H1 (cell line): Measurements from ENCODE around the gene WIPI1. TPM values are rescaled to one million over a fixed set of nuclear protein-coding genes. Genes with fewer than 3 reads are reported as not detected.
"Not testable (repeated sequence)": the region's sequence is repeated elsewhere in the genome, so short reads cannot be mapped to it uniquely, and the experiment has no call there.

Experiments
- CTCF ChIA-PET: fragments of 300-600 bp; sonication (Branson Sonifier 250); formaldehyde crosslinking; loops from one replicate; lab custom pipeline; 2021; ENCODE audit not compliant: partially characterized antibody; lab: Charles Lee
- POLR2A ChIA-PET: fragments of 300-600 bp; sonication (Branson Sonifier 250); formaldehyde crosslinking; loops from one replicate; lab custom pipeline; 2021; ENCODE audit warnings: inconsistent platforms; ENCODE audit not compliant: partially characterized antibody; lab: Charles Lee
- DNase-seq, 2 experiments: peaks; one replicate each; pipeline versions ENCODE4 v3.0.0 to v3.0.0-alpha.2; 2010 to 2022; ENCODE audit warnings: low spot score in 2 of 2, low read depth in 1 of 2, mixed read lengths in 1 of 2
- FAIRE-seq: peaks from 2 replicates; lab custom pipeline; 2011; peaks lifted over from hg19 to GRCh38; lab: Jason Lieb, UNC
- H2AFZ ChIP-seq: 2 replicates; pipeline ENCODE4 v1.8.1; 2012; ENCODE audit warnings: low read length, inconsistent platforms
- H2AK5ac ChIP-seq: 2 replicates; pipeline ENCODE4 v1.6.1; 2013; ENCODE audit warnings: low read depth, low read length
- H2BK120ac ChIP-seq: replicated peaks from 2 replicates; pipeline ENCODE3; 2013; ENCODE audit warnings: low read depth, low read length, inconsistent platforms
- H2BK12ac ChIP-seq: 2 replicates; pipeline ENCODE4 v1.6.1; 2013; ENCODE audit warnings: low read depth, low read length
- H2BK15ac ChIP-seq: 2 replicates; pipeline ENCODE4 v1.6.1; 2013; ENCODE audit warnings: low read length
- H2BK20ac ChIP-seq: 2 replicates; pipeline ENCODE4 v1.6.1; 2013; ENCODE audit warnings: low read length
- H2BK5ac ChIP-seq: 2 replicates; pipeline ENCODE4 v1.6.1; 2013; ENCODE audit warnings: low read depth, low read length
- H3K14ac ChIP-seq: 2 replicates; pipeline ENCODE4 v1.6.1; 2013; ENCODE audit warnings: inconsistent platforms; ENCODE audit not compliant: insufficient read length
- H3K18ac ChIP-seq: 2 replicates; pipeline ENCODE4 v1.6.1; 2013; ENCODE audit warnings: low read length; ENCODE audit errors: extremely low read depth
- H3K23ac ChIP-seq: 2 replicates; pipeline ENCODE4 v1.6.1; 2013; ENCODE audit warnings: inconsistent platforms; ENCODE audit not compliant: insufficient read length
- H3K23me2 ChIP-seq: 2 replicates; pipeline ENCODE4 v1.6.1; 2013; ENCODE audit warnings: low read depth, low read length
- H3K27ac ChIP-seq: 2 replicates; pipeline ENCODE4 v1.6.1; 2011; ENCODE audit warnings: low read depth, low read length, inconsistent platforms
- H3K27me3 ChIP-seq, 4 experiments: replicated peaks in 1 of 4; 1 replicate in 1 of 4; 2 replicates in 3 of 4; pipeline versions ENCODE4 v1.6.1 to v1.8.1; 2011 to 2013; ENCODE audit warnings: low read length in 3 of 4, mild to moderate bottlenecking in 3 of 4, inconsistent platforms in 2 of 4, mixed read lengths in 2 of 4, moderate library complexity in 1 of 4; ENCODE audit not compliant: control insufficient read depth in 3 of 4, insufficient read depth in 3 of 4; ENCODE audit errors: extremely low read depth in 1 of 4
- H3K36me3 ChIP-seq, 4 experiments: 2 replicates each; pipeline versions ENCODE4 v1.6.1 to v1.8.1; 2011 to 2013; ENCODE audit warnings: mild to moderate bottlenecking in 4 of 4, low read length in 3 of 4, moderate library complexity in 2 of 4, control low read depth in 1 of 4, inconsistent platforms in 1 of 4; ENCODE audit not compliant: insufficient read depth in 4 of 4, control insufficient read depth in 2 of 4
- H3K4ac ChIP-seq: replicated peaks from 2 replicates; pipeline ENCODE3; 2013; ENCODE audit warnings: low read length, low read depth, mixed read lengths, inconsistent platforms; ENCODE audit not compliant: insufficient read length
- H3K4me1 ChIP-seq, 4 experiments: replicated peaks in 1 of 4; 1 replicate in 1 of 4; 2 replicates in 3 of 4; pipeline versions ENCODE4 v1.6.1 to v1.8.1; 2011 to 2013; ENCODE audit warnings: low read length in 3 of 4, inconsistent platforms in 2 of 4, mixed read lengths in 1 of 4; ENCODE audit not compliant: insufficient read depth in 4 of 4, control insufficient read depth in 3 of 4
- H3K4me2 ChIP-seq, 2 experiments: 2 replicates each; pipeline versions ENCODE4 v1.6.1 to v1.8.1; 2011 to 2013; ENCODE audit warnings: low read depth in 2 of 2, low read length in 2 of 2, control low read depth in 1 of 2, inconsistent platforms in 1 of 2, mild to moderate bottlenecking in 1 of 2; ENCODE audit not compliant: insufficient read depth in 1 of 2
- H3K4me3 ChIP-seq, 4 experiments: fragments of 200-600, 300-600 bp in 1 of 4; sonication (generic), shearing (Covaris generic), sonication (Bioruptor Twin) in 1 of 4; 2 replicates each; pipeline versions ENCODE4 v1.5.1 to v1.8.1; 2011 to 2016; ENCODE audit warnings: low read length in 4 of 4, low read depth in 3 of 4, control low read depth in 2 of 4, inconsistent platforms in 2 of 4, mild to moderate bottlenecking in 2 of 4, mixed read lengths in 1 of 4, moderate library complexity in 1 of 4; ENCODE audit not compliant: insufficient read depth in 2 of 4; ENCODE audit errors: extremely low read depth in 1 of 4
- H3K56ac ChIP-seq: replicated peaks from 2 replicates; pipeline ENCODE3; 2013; ENCODE audit warnings: low read depth, mild to moderate bottlenecking, mixed read lengths, low read length, inconsistent platforms; ENCODE audit not compliant: insufficient read length
- H3K79me1 ChIP-seq: 2 replicates; pipeline ENCODE4 v1.6.1; 2013; ENCODE audit warnings: low read depth, low read length, control low read depth
- H3K79me2 ChIP-seq, 2 experiments: 2 replicates each; pipeline versions ENCODE4 v1.6.1 to v1.8.1; 2012 to 2013; ENCODE audit warnings: low read length in 2 of 2, mild to moderate bottlenecking in 2 of 2, inconsistent platforms in 1 of 2; ENCODE audit not compliant: insufficient read depth in 2 of 2, control insufficient read depth in 1 of 2
- H3K9ac ChIP-seq, 4 experiments: replicated peaks in 1 of 4; 1 replicate in 1 of 4; 2 replicates in 3 of 4; pipeline versions ENCODE4 v1.6.1 to v1.8.1; 2011 to 2013; ENCODE audit warnings: low read depth in 3 of 4, low read length in 3 of 4, control low read depth in 2 of 4, mild to moderate bottlenecking in 2 of 4, moderate library complexity in 2 of 4, inconsistent platforms in 1 of 4; ENCODE audit errors: extremely low read depth in 1 of 4
- H3K9me3 ChIP-seq, 2 experiments: 2 replicates each; pipeline versions ENCODE4 v1.6.1 to v1.8.1; 2012 to 2013; ENCODE audit warnings: mild to moderate bottlenecking in 2 of 2, moderate library complexity in 2 of 2, control low read depth in 1 of 2, inconsistent platforms in 1 of 2, low read depth in 1 of 2, low read length in 1 of 2, mixed read lengths in 1 of 2; ENCODE audit not compliant: insufficient read depth in 2 of 2
- H4K20me1 ChIP-seq, 2 experiments: replicated peaks in 1 of 2; 2 replicates each; pipeline versions ENCODE3 to v1.8.1; 2011 to 2013; ENCODE audit warnings: inconsistent platforms in 2 of 2, low read length in 2 of 2, mild to moderate bottlenecking in 1 of 2; ENCODE audit not compliant: insufficient read depth in 2 of 2, control insufficient read depth in 1 of 2
- H4K5ac ChIP-seq: 2 replicates; pipeline ENCODE4 v1.6.1; 2013; ENCODE audit warnings: low read length, low read depth, mixed read lengths, inconsistent platforms; ENCODE audit not compliant: insufficient read length
- H4K8ac ChIP-seq: 2 replicates; pipeline ENCODE4 v1.8.0; 2013; ENCODE audit warnings: mild to moderate bottlenecking, moderate library complexity, low read length, inconsistent platforms; ENCODE audit not compliant: insufficient read depth; ENCODE audit errors: extremely low read depth
- H4K91ac ChIP-seq: replicated peaks from 2 replicates; pipeline ENCODE3; 2013; ENCODE audit warnings: low read length, mixed read lengths, inconsistent platforms; ENCODE audit not compliant: insufficient read length
- WGBS, 2 experiments: shearing (Covaris generic) in 1 of 2; methylation state at CpG; one replicate each; pipeline versions ENCODE4 v1.1.6 to v1.1.7; 2013 to 2015; ENCODE audit warnings: low lambda C conversion rate in 2 of 2, mixed read lengths in 2 of 2, inconsistent platforms in 1 of 2, low coverage in 1 of 2, missing lambda C conversion rate in 1 of 2; ENCODE audit not compliant: insufficient replicate concordance in 2 of 2, insufficient coverage in 1 of 2, insufficient read length in 1 of 2; ENCODE audit errors: extremely low coverage in 1 of 2, missing lambda C conversion rate in 1 of 2; 5-methylcytosine and 5-hydroxymethylcytosine counted together
- polyA plus RNA-seq, 7 experiments: library from polyadenylated mRNA; depleted of rRNA in 3 of 7; stranded (reverse) in 5 of 7; unstranded in 2 of 7; fragments of >200 nt in 5 of 7; fragments of 200-250 nt in 2 of 7; gene quantifications; 1 replicate in 5 of 7; 2 replicates in 1 of 7; 4 replicates in 1 of 7; pipeline versions ENCODE4 v1.2.1 to v1.2.3, GENCODE V29; 2011 to 2013; ENCODE audit warnings: missing spikeins in 2 of 7, mixed read lengths in 2 of 7
- total RNA-seq: library from RNA; stranded (reverse); fragmentation: NEBNext Ultra II Directional; extraction: Animal tissue kit (Norgen Biotek cat#: 25700); gene quantifications from 2 replicates; pipeline ENCODE4 v1.2.1, GENCODE V29; 2021

WIPI1 gene
- total and polyA plus RNA-seq, 2 of the 8 experiments (the other 6 are each of a cell fraction or from before 2014, with no cell fraction given) = 16.6 to 17.4 TPM

GRCh38 chr17:68407656-68408055 is 49.6 kb downstream of the WIPI1 start:
- H4K20me1 ChIP-seq, H2AFZ ChIP-seq, H2BK15ac ChIP-seq, H2AK5ac ChIP-seq, H3K36me3 ChIP-seq, H3K4me1 ChIP-seq, H4K8ac ChIP-seq, H3K18ac ChIP-seq, H3K23me2 ChIP-seq, POLR2A ChIA-PET, H3K27me3 ChIP-seq, H3K4ac ChIP-seq, H3K27ac ChIP-seq, FAIRE-seq, H3K9ac ChIP-seq, H3K4me3 ChIP-seq, H2BK120ac ChIP-seq, H3K23ac ChIP-seq, H3K14ac ChIP-seq, H3K79me1 ChIP-seq, H2BK20ac ChIP-seq, H3K4me2 ChIP-seq, DNase-seq, H2BK12ac ChIP-seq, H3K79me2 ChIP-seq, H3K9me3 ChIP-seq, H4K5ac ChIP-seq, H2BK5ac ChIP-seq, H4K91ac ChIP-seq, H3K56ac ChIP-seq: not testable (repeated sequence)
- WGBS, 2 experiments = 89% methylated on average over 1 of the region's 1 CpG; no CpG with 5 or more reads in 1 of the 2 experiments
- CTCF ChIA-PET = interaction anchor here (0.7 kb wide), 2 partner anchors 9 to 235 kb away, joined by 3 read pairs; no protein-coding TSS in a partner anchor

GRCh38 chr17:68403837-68404236 is 53.5 kb downstream of the WIPI1 start:
- H3K56ac ChIP-seq, H3K14ac ChIP-seq, H3K27ac ChIP-seq, H3K4me2 ChIP-seq, H4K20me1 ChIP-seq, H3K79me2 ChIP-seq, FAIRE-seq, H3K27me3 ChIP-seq, H3K9ac ChIP-seq, CTCF ChIA-PET, H3K36me3 ChIP-seq, H4K5ac ChIP-seq, H3K4ac ChIP-seq, H4K8ac ChIP-seq, H2AK5ac ChIP-seq, H2AFZ ChIP-seq, H3K79me1 ChIP-seq, H3K23me2 ChIP-seq, H3K9me3 ChIP-seq, H3K23ac ChIP-seq, H2BK5ac ChIP-seq, H4K91ac ChIP-seq, DNase-seq, H3K4me3 ChIP-seq, H2BK20ac ChIP-seq, H3K4me1 ChIP-seq, H3K18ac ChIP-seq, POLR2A ChIA-PET, H2BK120ac ChIP-seq, H2BK12ac ChIP-seq, H2BK15ac ChIP-seq: not testable (repeated sequence)
- WGBS, 2 experiments = 96% methylated on average over 3 of the region's 5 CpGs; no CpG with 5 or more reads in 1 of the 2 experiments
